GM18526 (cell line): ENCODE measurements around the gene FOXP2.

ENCODE experiments used
- POLR2A ChIP-seq: IDR thresholded peaks from 3 replicates; pipeline ENCODE4 v1.6.1; 2011; ENCODE audit not compliant: insufficient read length; ENCODE audit errors: extremely low read depth

FOXP2 gene

DNA sequence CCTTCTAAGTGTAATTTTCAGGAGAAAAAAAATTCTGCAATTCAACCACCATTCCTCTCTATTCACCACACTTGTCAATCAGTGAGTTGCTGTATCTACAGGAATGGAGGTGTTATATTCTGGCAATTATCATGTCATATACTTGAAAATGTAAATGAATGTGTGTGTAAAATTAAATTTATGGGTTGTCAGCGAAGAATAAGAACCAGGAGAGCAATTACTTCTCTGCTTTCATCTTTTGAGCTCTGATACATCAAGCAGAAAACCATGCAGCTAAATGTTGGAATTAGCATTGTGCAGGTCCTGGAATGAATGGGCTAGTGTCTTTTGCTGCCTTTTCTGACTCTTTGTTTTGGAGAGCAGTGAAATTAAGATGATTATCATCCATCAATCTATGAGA lies 207.6 kb downstream of the FOXP2 start:
- TF ChIP-seq POLR2A = no peak

DNA sequence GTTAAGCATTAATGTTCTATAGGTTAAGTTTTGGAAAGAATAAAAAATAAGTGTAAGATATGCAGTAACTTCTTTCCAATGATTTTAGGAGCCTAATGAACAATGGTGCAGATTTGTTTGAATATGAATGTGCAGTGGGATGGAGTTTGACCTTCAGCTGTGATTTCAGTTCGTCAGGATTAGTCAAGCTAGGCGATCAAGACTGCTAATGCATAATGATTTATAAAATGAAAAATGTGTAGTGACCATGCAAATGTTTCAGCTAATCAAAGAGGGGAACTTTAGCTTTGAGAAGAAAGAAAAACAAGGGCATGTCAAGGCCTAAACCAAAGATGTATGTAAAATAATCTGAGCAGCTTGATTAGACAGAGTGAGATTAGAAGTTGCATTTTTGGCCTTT lies 208.5 kb downstream of the FOXP2 start:
- no peak for TF ChIP-seq POLR2A

DNA sequence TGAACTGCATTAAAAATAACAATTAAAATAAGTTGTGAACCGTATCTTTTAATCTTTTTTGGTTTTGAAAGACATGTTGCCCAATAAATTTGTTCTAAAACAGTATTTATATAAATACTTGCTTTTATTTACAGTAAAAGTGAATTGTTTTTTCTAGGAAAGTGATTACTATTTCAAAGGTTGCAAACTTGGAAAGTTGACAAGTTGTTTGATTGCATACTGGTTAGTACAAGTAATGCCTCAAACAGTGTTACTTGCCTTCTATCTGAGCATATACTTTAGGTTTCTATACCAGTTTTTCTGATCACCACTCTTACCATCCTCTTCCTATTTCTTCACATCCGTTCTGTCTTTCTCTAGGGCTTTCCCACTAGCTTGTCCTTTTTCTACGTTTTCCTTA lies 212.6 kb downstream of the FOXP2 start:
- no peak for TF ChIP-seq POLR2A

DNA sequence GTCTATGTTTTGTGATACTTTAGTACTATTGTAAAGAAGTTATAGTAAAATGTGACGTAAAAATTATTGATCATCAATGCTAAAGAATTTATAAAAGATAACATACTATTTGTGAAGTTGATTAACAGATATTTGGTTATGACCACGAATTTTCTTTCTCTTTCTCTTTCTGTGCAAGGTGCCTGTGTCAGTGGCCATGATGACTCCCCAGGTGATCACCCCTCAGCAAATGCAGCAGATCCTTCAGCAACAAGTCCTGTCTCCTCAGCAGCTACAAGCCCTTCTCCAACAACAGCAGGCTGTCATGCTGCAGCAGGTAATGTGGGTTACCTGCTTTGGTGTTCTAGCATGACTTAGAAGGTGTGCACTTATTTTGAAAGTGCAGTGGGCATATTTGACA lies 213.7 kb downstream of the FOXP2 start:
- TF ChIP-seq POLR2A = no peak

DNA sequence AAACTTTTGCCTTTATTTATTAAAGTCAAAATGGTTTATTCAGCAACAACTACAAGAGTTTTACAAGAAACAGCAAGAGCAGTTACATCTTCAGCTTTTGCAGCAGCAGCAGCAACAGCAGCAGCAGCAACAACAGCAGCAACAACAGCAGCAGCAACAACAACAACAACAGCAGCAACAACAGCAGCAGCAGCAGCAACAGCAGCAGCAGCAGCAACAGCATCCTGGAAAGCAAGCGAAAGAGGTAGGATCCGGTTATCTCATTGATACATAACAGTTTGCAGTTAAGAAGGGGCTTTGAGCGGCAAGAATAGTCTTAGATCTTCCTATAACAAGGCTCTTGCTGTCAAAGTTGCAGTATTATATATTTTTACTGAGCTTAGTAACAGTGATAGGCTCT lies 215.1 kb downstream of the FOXP2 start:
- no peak for TF ChIP-seq POLR2A

DNA sequence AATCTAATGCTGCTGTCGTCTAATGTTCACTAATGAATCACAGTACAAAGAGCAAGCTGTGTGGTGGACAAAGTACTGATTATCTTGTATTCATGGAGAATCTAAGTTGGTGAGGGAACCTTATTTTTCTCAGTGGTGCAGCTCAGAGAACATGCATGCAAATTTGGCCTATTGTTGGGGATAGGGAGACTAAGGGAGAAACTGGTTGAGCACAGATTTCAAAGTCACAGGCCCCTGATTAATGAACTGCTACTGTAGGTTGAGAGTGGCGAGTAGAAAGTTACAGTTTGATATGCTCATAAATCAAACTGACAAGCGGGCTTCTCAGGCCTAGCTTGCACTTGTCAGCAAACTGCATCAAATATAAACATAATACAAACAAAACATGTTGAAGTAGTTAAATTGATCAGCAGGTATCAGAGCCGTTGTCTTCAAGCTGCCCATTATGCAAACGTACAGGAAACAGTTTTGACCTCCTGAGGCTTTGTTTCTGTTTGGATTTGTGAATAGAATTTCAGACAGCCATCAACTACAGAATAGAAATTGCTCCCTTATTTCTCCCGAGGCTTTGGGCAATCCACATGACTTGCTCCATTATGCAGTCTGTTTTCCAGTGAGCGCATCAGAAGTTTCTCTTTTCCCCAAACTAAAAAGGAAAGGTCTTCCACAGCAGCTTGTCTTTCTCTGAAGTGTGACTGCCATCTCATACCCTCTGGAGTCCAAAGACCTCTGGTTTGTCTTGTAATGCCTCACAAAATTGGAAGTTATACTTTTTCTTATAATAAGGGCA lies 215.8 kb downstream of the FOXP2 start:
- TF ChIP-seq POLR2A = no peak

DNA sequence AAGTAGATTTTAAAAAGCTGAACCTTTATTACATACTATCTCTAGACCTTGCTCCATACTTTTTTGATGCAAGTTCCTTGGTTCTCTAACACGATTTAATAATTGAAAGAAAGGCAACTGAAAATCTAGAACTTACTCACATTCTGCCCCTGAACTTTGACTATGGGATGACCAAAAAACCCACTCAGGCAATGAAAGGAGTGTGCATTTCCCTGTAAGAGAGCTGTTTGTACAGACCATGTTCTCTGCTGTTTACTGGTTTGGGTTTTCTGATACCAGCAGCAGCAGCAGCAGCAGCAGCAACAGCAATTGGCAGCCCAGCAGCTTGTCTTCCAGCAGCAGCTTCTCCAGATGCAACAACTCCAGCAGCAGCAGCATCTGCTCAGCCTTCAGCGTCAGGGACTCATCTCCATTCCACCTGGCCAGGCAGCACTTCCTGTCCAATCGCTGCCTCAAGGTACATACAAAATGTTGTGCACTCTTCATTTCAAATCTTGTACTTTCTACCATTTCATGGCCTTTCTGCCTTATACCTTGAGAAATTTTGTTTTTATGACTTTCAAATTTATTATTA lies 216.7 kb downstream of the FOXP2 start:
- TF ChIP-seq POLR2A = no peak

DNA sequence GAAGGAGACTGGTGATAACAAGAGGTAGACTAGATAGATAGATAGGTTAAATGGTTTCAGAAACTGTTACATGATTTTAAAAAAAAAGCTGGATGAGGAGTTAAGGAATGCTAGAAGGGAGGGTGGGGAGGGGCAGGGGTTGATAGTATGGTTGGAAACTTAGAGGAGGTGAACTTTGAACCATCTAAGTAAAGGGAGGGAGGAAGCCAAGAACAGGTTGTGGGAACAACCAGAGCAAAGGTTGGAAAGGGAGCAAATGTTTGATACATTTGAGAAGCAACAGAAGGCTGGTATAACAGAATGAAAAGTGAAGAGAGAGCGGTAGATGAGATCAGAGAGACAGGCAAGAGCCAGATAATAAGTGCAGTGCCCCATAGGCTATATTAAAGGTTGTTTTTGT lies 224.8 kb downstream of the FOXP2 start:
- TF ChIP-seq POLR2A = no peak

DNA sequence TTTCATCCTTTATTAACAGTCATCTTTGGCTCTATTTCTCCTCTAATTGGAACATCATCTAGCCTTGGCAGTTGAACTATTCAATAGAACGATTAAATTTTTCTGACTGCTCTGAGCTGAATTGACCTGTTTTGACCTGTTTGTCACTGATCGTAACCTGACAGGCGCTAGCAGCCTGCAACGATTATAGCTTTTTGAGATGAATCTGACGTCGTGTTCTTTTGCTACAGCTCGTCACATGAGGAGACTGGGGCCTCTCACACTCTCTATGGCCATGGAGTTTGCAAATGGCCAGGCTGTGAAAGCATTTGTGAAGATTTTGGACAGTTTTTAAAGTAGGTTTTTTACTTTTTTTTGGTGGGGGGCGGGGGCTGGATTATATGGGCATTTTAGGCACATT lies 229.8 kb downstream of the FOXP2 start:
- TF ChIP-seq POLR2A = no peak

DNA sequence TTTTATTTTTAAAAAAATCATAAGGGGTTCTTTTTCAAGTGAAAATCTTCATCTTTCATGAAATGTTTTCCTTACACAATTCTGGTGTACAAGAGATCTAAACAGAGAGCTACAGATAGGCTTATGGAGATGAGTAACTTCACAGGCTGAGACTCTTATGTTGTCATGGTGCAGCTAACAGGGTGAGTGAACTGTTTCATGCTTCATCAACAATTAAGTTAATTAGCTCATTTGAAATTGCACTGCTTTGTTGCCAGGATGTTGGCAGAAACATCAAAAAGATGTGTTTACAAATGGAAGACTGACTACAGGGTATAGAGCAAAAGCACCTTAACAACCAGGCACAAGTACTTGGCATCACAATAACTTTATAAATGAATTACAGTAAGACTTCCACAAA lies 230.8 kb downstream of the FOXP2 start:
- no peak for TF ChIP-seq POLR2A

DNA sequence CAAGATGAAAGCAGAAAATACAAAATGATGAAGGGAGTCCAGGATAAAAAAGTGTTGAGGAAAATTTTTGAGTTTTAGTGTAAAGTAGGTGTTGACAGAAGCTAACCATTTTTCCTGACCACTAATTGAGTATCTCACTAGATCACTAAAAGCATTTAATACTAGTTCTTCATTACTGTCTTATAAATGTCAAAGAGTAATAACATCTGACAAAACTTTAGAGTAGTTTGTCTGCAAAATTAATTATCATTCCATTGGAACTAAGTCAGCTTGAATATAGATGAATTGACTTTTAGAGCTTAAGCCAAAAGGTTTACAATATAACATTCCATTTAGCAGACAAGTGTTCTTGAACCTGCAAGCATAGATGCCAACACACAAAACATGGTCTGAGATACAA lies 232.9 kb downstream of the FOXP2 start:
- TF ChIP-seq POLR2A = no peak

DNA sequence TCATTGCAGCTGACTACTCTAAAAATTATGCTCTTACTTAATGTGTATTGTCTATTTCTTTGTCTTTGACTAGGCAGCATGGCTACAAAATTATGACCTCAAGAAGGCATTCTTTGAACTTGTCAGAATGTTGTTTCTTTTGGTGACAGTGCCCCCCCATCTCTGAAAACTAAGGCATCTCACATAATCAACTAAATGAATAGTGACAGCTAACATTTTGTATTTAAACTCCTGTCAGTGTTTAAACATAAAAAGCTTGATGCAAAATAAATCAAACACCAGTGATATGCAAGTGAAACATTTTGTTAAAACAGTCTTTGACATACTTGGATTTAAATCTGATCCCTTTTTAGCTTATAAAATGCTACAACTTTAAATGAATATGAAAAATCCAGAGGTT lies 233.5 kb downstream of the FOXP2 start:
- TF ChIP-seq POLR2A = no peak

DNA sequence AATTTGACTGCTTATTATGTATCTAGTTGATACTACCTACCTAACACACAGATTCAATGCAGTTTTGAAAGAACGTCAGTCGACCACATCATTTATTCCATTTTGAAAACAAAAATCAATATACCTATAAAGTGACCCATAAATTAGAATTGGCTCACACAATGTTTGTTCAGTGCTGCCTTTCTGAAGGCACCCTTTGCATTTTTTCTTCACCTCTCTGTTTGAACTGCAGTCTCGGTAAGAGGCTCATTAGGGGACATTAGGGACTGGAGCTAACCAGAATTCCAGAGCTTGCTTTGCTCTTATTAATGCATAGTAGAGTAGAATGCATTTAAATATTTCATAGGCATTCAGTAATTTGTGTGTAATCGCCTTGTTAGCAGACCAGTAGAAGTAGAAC lies 234.1 kb downstream of the FOXP2 start:
- no peak for TF ChIP-seq POLR2A

DNA sequence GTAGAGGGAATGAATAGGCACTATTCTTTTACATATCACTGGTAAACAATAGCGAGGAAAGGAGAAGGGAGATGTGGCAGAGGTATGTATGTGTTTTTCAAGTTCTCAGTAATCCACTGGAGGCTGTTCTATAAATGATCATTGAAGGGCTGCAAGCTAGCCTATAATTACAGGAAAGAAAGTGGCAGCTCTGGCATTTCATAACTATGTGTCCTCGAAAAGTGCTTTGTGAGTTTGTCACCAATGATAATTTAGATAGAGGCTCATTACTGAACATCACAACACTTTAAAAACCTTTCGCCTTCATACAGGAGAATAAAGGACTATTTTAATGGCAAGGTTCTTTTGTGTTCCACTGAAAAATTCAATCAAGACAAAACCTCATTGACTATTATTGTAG lies 235.1 kb downstream of the FOXP2 start:
- TF ChIP-seq POLR2A = no peak

DNA sequence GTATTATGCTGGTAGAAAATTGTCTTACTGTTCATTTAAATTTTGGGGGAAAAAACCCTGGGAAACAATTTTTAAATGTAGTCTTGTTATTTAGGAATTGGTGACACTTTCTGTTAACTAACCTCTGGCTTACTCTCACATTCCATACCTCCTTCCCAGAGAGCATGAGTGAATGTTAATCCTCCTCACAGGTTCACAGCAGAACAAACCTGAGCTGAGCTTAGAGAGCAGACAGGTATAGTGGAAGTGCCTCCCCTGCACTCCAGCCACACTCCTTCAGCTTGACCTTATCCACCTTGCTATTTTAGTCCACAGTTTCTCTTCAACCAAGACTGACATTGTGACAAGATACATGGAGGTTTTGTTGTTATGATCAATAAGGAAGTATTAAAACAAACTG lies 235.9 kb downstream of the FOXP2 start:
- no peak for TF ChIP-seq POLR2A

DNA sequence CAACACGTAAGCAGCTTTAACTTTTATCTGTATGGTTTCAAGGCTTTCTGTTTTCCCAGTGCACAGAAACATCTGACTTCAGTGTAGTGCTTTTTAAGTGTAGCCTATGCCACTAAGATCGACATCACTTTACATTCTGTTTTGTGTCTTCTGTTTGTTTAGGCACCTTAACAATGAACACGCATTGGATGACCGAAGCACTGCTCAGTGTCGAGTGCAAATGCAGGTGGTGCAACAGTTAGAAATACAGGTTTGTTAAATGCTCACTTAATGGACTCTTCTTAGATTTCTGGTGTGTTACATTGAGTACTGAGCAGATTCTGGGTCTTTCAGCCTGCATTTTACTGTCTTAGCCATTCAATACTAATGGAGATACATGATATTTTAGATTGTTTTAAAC lies 237.4 kb downstream of the FOXP2 start:
- TF ChIP-seq POLR2A = no peak
